ENCODE measurements around the gene ARHGAP22.

The ARHGAP22 gene

GRCh38 chr10:48634198-48634983 lies 29.5 kb upstream of the ARHGAP22 start:
- peak; percentile 33 to 57 (median 42) for DNase-seq (ENCODE audit: low read depth in 2 of 3, low spot score in 1 of 3)

DNA sequence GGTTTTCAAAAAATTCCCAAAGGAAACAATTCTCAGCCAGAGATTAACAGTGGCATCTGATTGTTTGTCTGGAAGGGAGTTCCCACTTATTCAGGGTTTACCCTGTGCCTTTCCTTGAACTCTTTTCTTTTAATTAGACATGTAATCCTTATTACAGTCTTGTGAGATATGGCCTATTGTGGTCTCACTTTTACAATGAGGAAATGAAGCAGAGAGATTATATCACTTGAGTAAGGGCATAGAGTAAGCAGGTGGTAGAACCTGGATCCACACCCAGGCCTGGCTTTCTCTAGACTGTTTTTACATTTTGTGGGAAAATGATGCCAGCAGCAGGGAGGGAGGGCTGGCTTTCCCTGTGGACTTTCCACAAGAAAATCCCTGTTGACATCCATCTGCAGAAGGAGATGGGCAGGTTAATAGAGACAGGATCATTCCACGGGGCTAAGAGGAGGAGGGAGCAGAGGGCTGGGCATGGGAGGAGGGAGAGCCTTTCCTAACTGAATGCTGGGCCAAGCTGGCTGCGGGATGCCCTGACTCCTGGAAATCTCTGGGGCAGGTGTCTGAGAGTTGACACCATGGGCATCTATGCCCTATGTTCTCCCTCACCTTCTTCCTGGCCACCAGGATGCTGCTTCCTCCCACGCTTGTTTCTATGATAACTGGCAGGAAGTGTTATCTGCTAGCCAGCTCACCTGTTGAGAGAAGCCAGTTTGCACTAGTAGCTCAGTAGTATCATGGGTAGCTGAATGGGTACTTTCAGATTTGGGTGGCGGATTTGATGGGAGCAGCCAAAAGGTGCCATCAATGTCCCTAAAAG lies 28.7 kb upstream of the ARHGAP22 start:
- DNase-seq (ENCODE audit: low read depth in 2 of 3, low spot score in 1 of 3), result no peak

DNA sequence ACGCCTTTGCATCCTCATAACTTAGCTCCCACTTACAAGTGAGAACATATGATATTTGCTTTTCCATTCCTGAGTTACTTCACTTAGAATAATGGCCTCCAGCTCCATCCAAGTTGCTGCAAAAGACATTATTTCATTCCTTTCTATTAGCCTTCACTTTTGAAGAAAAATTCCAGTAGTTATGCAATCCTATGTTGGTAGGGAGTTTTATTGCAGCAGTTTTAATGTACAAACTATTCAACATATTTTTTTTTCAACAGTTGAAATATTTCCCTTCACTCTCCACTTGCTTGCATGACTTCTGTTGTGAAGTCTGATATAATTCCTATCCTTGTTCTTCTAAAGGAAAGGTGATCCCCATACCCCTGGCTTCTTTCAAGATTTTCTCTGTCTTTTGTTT lies 27.3 kb upstream of the ARHGAP22 start:
- no peak for DNase-seq (ENCODE audit: low read depth in 2 of 3, low spot score in 1 of 3)

GRCh38 chr10:48627984-48628609 lies 23.2 kb upstream of the ARHGAP22 start:
- no peak for DNase-seq (ENCODE audit: low read depth in 2 of 3, low spot score in 1 of 3)

DNA sequence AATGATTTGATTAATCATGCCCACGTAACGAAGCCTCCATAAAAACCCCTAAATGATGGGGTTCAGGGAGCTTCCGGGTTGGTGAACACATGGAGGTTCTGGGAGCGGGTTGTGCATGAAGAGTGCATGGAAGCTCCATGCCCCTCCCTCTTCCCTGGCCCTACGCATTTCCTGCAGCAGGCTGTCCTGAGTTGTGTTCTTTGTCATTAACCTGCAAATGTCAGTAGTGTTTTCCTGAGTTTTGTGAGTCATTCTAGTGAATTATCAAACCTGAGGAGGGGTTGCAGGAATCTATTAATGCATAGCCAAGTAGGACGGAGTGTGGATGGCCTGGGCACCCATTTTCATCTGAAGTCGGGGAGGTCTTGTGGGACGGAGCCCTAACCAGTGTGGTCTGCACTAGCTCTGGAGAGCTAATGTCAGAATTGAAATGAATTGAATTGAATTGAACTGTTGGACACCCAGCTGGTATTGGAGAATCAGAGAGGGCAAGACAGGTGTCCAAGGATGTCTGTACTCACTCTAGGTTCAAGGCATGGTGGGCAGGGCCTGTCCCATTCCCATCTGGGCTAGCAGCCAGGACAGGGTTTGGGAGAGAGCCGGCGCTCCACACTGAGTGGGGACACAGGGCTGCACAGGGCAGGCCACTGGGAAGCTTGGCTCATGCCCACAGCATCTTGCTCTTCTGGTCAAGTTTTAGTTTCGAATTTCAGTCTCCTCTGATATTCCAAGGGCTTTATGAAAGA lies 22.3 kb upstream of the ARHGAP22 start:
- no peak for DNase-seq (ENCODE audit: low read depth in 2 of 3, low spot score in 1 of 3)

GRCh38 chr10:48626447-48626846 lies 21.6 kb upstream of the ARHGAP22 start:
- DNase-seq (ENCODE audit: low read depth in 2 of 3, low spot score in 1 of 3), result no peak

DNA sequence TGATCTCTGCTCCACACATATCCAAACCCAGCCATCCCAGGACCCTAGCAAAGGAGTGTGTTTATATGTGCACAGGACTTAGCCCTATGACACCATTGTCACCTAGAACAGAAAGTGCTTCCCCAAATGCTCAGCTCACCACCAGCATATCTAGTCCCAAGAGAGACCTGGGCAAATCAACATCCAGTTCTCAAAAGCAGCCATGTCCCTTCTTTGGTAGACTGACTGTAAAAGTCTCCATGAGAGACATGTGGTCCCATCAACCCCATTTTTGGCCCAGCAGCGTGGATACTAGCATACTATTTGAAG lies 20.9 kb upstream of the ARHGAP22 start:
- DNase-seq (ENCODE audit: low read depth in 2 of 3, low spot score in 1 of 3), result no peak

GRCh38 chr10:48623607-48624132 lies 18.8 kb upstream of the ARHGAP22 start:
- no peak for DNase-seq (ENCODE audit: low read depth in 2 of 3, low spot score in 1 of 3)

GRCh38 chr10:48623009-48623408 lies 18.1 kb upstream of the ARHGAP22 start:
- DNase-seq (ENCODE audit: low read depth in 2 of 3, low spot score in 1 of 3), result no peak

- DNase-seq (ENCODE audit: low read depth in 2 of 3, low spot score in 1 of 3), result no peak
These were observed 15.8 kb upstream of the ARHGAP22 start for GRCh38 chr10:48620719-48621118.

DNA sequence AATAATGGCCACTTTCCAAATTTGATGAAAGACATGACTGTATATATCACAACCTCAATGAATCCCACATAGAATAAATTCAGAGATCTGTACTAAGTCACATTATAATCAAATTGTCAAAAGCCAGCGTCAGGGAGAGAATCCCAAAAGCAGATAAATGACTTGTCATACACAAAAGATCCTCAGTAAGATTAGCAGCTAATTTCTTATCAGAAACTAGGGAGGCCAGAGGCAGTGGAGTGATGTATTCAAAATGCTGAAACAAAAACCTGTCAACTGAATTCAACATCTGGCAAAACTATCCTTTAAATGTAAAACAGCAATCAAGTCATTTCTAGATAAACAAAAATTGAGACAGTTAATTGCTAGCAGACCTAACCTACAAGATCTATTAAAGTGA lies 11.6 kb upstream of the ARHGAP22 start:
- DNase-seq (ENCODE audit: low read depth in 2 of 3, low spot score in 1 of 3), result no peak

GRCh38 chr10:48614481-48615390 lies 9.9 kb upstream of the ARHGAP22 start:
- DNase-seq (ENCODE audit: low read depth in 2 of 3, low spot score in 1 of 3), result no peak

DNA sequence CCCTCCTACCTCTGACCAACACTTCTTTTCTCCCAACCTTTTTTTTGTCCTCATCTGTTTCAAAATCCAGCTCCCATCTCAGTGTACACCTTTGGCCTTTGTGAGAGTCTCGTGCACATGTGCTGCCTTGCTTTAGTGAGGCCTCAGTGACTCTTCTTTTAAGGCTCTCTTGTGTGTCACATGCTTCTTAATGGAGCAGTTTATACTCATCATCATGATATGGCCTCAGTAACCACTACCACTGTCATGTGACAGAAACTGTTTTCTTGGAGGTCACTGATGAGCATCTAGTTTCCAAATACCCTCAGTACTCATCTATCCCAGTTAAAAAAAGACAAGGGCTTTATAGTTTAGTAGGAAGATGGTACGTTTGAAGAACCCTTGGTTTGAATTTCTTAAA lies 8.1 kb upstream of the ARHGAP22 start:
- no peak for DNase-seq (ENCODE audit: low read depth in 2 of 3, low spot score in 1 of 3)

- no peak for DNase-seq (ENCODE audit: low read depth in 2 of 3, low spot score in 1 of 3)
These were observed 7.5 kb upstream of the ARHGAP22 start for GRCh38 chr10:48612236-48612943.

DNA sequence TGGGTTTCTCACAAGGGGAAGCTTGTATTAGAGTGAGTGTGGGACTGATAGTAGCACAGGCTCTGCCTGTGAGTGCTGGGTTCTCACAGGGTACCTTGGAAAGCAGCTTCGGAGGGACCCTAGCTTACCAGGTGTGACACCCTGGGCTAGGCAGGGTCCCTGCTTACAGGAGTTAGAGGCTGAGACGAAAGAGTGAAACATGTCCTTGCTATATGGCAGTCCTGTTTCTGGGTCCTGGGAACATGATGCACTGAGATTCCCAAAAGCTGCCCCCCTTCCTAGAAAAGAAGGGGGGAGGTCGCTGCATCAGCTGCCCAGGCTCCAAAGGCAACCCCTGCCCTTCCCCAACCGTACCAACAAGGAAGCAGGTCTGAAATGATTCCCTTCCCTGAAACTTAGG lies 6.3 kb upstream of the ARHGAP22 start:
- no peak for DNase-seq (ENCODE audit: low read depth in 2 of 3, low spot score in 1 of 3)

- no peak for DNase-seq (ENCODE audit: low read depth in 2 of 3, low spot score in 1 of 3)
These were observed 5.8 kb upstream of the ARHGAP22 start for GRCh38 chr10:48610585-48611093.

- no peak for DNase-seq (ENCODE audit: low read depth in 2 of 3, low spot score in 1 of 3)
These were observed 5.2 kb upstream of the ARHGAP22 start for GRCh38 chr10:48609899-48610584.

DNA sequence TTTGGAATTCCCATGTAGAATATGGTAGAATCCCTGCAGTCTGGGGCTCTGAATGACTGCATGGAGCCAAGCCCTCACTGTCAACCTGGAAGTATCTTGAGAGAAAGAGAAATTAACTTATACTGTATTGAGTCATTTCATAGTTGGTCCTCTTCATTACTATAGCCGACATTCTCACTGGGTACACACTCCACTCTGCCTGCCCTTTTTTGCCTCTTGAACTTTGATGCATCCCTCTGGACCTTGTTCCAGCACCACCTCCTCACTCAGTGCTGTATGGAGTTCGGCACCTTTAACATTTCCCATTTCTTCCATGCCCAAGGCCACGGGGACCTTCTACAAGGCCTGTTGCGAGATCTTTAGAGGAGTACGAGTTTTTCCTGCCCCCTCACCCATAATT lies 4.6 kb upstream of the ARHGAP22 start:
- DNase-seq (ENCODE audit: low read depth in 2 of 3, low spot score in 1 of 3), result no peak

DNA sequence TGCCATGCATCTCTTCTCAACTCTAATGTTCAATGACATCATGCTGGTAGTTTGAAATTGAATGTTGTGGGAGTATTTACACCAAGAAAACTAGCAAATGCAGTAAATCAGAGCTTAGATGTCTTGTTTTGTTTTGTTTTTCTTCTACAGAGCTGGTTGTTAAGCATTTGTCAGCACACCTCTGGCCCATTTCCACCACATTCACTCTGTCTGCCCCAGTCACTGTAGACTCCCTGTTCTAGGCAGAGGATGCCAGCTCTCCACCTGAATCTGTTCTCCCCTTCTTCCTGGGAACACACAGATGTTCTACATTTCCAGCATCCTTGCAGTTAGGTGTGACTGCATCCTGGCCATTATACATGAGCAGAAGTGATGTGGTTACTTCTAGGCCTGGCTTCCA lies 4.1 kb upstream of the ARHGAP22 start:
- DNase-seq (ENCODE audit: low read depth in 2 of 3, low spot score in 1 of 3), result no peak

Measured in stimulated activated CD4-positive, alpha-beta T cell treated with anti-CD3 and anti-CD28 coated beads, Interleukin-12 subunit alpha, Interleukin-12 subunit beta, amount 100 ng/mL, for 48 hours (primary cell).